ENCODE results near the gene DDIT3. TPM values are rescaled to one million over a fixed set of nuclear protein-coding genes. Genes with fewer than 3 reads are reported as not detected.

Gene DDIT3
- total and polyA plus RNA-seq, 2 of the 13 experiments (the other 11 are each of a cell fraction or from before 2014, with no cell fraction given), result 27.5 to 48.7 TPM

- FAIRE-seq (no peak), ATAC-seq (no peak), DNase-seq (ENCODE audit: low spot score) (no peak)
- TF ChIP-seq POLR2G (IDR thresholded peaks at IDR 0.05; ENCODE audit: low read depth, low read length) (peak; percentile 27; the same call in 1 of the 2 replicates), POLR2AphosphoS2 (IDR thresholded peaks at IDR 0.05; ENCODE audit: low read depth, low read length) (peak; percentile 34; the same call in 1 of the 2 replicates), ZMYM3 (CRISPR knock-in tag; IDR thresholded peaks at IDR 0.05) (no peak)
- Histone ChIP-seq H2AFZ (ENCODE audit: low read length) (no peak overlapping the region), H3K79me2 (ENCODE audit: insufficient read depth, low read length) (no peaks in the 10 kb centered on the region), H4K20me1 (ENCODE audit: insufficient read depth, low read length) (no peaks in the 10 kb centered on the region), H3K4me1 (ENCODE audit: insufficient read depth, low read length) (no peaks in the 10 kb centered on the region), H3K4me3 (replicated peaks in 1 of 3; ENCODE audit: insufficient read depth in 1 of 3, low read depth in 2 of 3, low read length in 3 of 3) (no peak overlapping the region), H3K27ac (ENCODE audit: extremely low read length, insufficient read depth, low read length) (no peak overlapping the region), H3K4me2 (ENCODE audit: low read depth, low read length) (no peak overlapping the region), H3K9ac (ENCODE audit: insufficient read depth, low read depth, low read length) (no peak overlapping the region), H3K27me3 (ENCODE audit: control insufficient read depth in 1 of 2, insufficient read depth in 2 of 2, low read length in 2 of 2) (no peaks in the 10 kb centered on the region), H3K9me3 (ENCODE audit: low read length) (no peaks in the 10 kb centered on the region), H3K36me3 (replicated peaks in 1 of 2; ENCODE audit: control insufficient read depth in 1 of 2, insufficient read depth in 2 of 2, low read length in 2 of 2) (peaks cover 28 to 76% of the 10 kb centered on the region in 2 experiments)
- in situ Hi-C loops (cut with HindIII; ENCODE audit: extremely low pct_ligation_motif_present, low pct_unique_long_range_greater_than_20kb), result no loop called here
- no TSS peak for BruUV-seq (replicated peaks)
- ChIA-PET POLR2A (interaction anchor here (0.6 to 3.4 kb wide), 6 partner anchors 12 to 44 kb away, joined by 3 to 17 read pairs (median 4); partner anchors contain the start of gene DCTN2), CTCF (ENCODE audit: low intra/inter-chr PET ratio, low total read pairs) (no interaction called here)
- 90% methylated on average over 1 of the region's 1 CpG for WGBS (ENCODE audit: low lambda C conversion rate)
- intact Hi-C loops (cut with micrococcal nuclease; ENCODE audit: unreplicated experiment), result no loop called here
Observed at GRCh38 chr12:57531836-57532235, 11.5 kb upstream of the DDIT3 start.

- Histone ChIP-seq H4K20me1 (ENCODE audit: insufficient read depth, low read length) (no peaks in the 10 kb centered on the region), H3K4me3 (replicated peaks in 1 of 3; ENCODE audit: insufficient read depth in 1 of 3, low read depth in 2 of 3, low read length in 3 of 3) (no peak overlapping the region), H3K9me3 (ENCODE audit: low read length) (no peaks in the 10 kb centered on the region), H3K27me3 (ENCODE audit: control insufficient read depth in 1 of 2, insufficient read depth in 2 of 2, low read length in 2 of 2) (no peaks in the 10 kb centered on the region), H3K4me1 (ENCODE audit: insufficient read depth, low read length) (no peaks in the 10 kb centered on the region), H3K27ac (ENCODE audit: extremely low read length, insufficient read depth, low read length) (no peak overlapping the region), H3K4me2 (ENCODE audit: low read depth, low read length) (no peak overlapping the region), H3K9ac (ENCODE audit: insufficient read depth, low read depth, low read length) (no peak overlapping the region), H3K79me2 (ENCODE audit: insufficient read depth, low read length) (no peaks in the 10 kb centered on the region), H2AFZ (ENCODE audit: low read length) (no peak overlapping the region), H3K36me3 (replicated peaks in 1 of 2; ENCODE audit: control insufficient read depth in 1 of 2, insufficient read depth in 2 of 2, low read length in 2 of 2) (peaks cover 33 to 87% of the 10 kb centered on the region in 2 experiments)
- 94% methylated on average over 4 of the region's 5 CpGs for WGBS (ENCODE audit: low lambda C conversion rate)
- no peak for DNase-seq (ENCODE audit: low spot score)
- BruUV-seq (replicated peaks), result no TSS peak
- ATAC-seq, result no peak
- POLR2A ChIA-PET, result interaction anchor here (0.7 to 3.4 kb wide), 5 partner anchors 9 to 50 kb away, joined by 3 to 17 read pairs (median 5); partner anchors contain the start of genes DCTN2 and DDIT3
- no peak for FAIRE-seq
- in situ Hi-C loops (cut with HindIII; ENCODE audit: extremely low pct_ligation_motif_present, low pct_unique_long_range_greater_than_20kb), result no loop called here
- CTCF ChIA-PET (ENCODE audit: low intra/inter-chr PET ratio, low total read pairs), result no interaction called here
- intact Hi-C loops (cut with micrococcal nuclease; ENCODE audit: unreplicated experiment), result no loop called here
- TF ChIP-seq STAT6 (CRISPR knock-in tag; IDR thresholded peaks at IDR 0.05; ENCODE audit: borderline replicate concordance) (no peak), RBFOX2 (IDR thresholded peaks at IDR 0.05; ENCODE audit: low read depth, low read length) (peak; percentile 36; the same call in 1 of the 2 replicates), CBX1 (IDR thresholded peaks at IDR 0.05; ENCODE audit: low read depth) (no peak), ZNF142 (CRISPR knock-in tag; IDR thresholded peaks at IDR 0.05) (no peak), MAFK (conservative IDR thresholded peaks at IDR 0.05 in 1 of 2, IDR thresholded peaks at IDR 0.05 in 1 of 2; ENCODE audit: low read length in 2 of 2) (no peak)
Observed at GRCh38 chr12:57530396-57531142, 10.3 kb upstream of the DDIT3 start.

Data from HepG2 (cell line).